Esophagus squamous epithelium (tissue), 5 donors: ENCODE results near the gene TNKS2. TPM values are rescaled to one million over a fixed set of nuclear protein-coding genes. Genes with fewer than 3 reads are reported as not detected.

Experiments
- DNase-seq: peaks from one replicate; lab custom pipeline; 2025; lab: John Stamatoyannopoulos, UW
- H3K27ac ChIP-seq, 4 donors: fragments of 200-600 bp; sonication (generic); one replicate each; pipeline ENCODE4 v1.5.1; 2016 to 2019; ENCODE audit warnings: mild to moderate bottlenecking in 1 of 4
- H3K27me3 ChIP-seq, 4 donors: fragments of 200-600 bp; sonication (generic); 1 replicate in 3 of 4; 2 replicates in 1 of 4; pipeline versions ENCODE4 v1.5.1 to v1.6.0; 2017 to 2021; ENCODE audit warnings: antibody characterized with exemption in 1 of 4
- H3K36me3 ChIP-seq, 3 donors: fragments of 200-600 bp; sonication (generic); one replicate each; pipeline ENCODE4 v1.5.1; 2016 to 2019
- H3K4me1 ChIP-seq, 3 donors: fragments of 200-600 bp; sonication (generic); one replicate each; pipeline ENCODE4 v1.5.1; 2017 to 2019
- H3K4me3 ChIP-seq, 4 donors: fragments of 200-600 bp; sonication (generic); 1 replicate in 3 of 4; 2 replicates in 1 of 4; pipeline ENCODE4 v1.5.1; 2016 to 2019; ENCODE audit warnings: mild to moderate bottlenecking in 2 of 4, moderate library complexity in 1 of 4
- H3K9me3 ChIP-seq, 3 donors: fragments of 200-600 bp; sonication (generic); one replicate each; pipeline ENCODE4 v1.5.1; 2016 to 2019
- POLR2A ChIP-seq, 4 donors: fragments of 450-650 bp; IDR thresholded peaks; one replicate each; pipeline ENCODE4 v1.6.1; 2017; ENCODE audit warnings: antibody characterized with exemption in 4 of 4, mild to moderate bottlenecking in 4 of 4, moderate library complexity in 3 of 4
- WGBS, 2 donors: methylation state at CpG; one replicate each; pipeline ENCODE4 v1.1.5; 2018; 5-methylcytosine and 5-hydroxymethylcytosine counted together
- intact Hi-C: fragments of 100-400 bp; cut with DNase I; formaldehyde crosslinking; loops from one replicate; pipeline ENCODE4 v1.15.0; 2022
- total RNA-seq, 4 donors: library from RNA; depleted of rRNA; stranded (reverse); fragments of >200 nt; gene quantifications; one replicate each; pipeline ENCODE4 v1.1.0, GENCODE V29; 2016
- TF ChIP-seq, protein P1 (sequence below), 6 experiments: fragments of 450-650 bp in 4 of 6; fragments of 200-600 bp in 2 of 6; sonication (generic) in 2 of 6; IDR thresholded peaks; one replicate each; pipeline ENCODE4 v1.5.1; 2016 to 2019; ENCODE audit warnings: antibody characterized with exemption in 6 of 6, mild to moderate bottlenecking in 4 of 6, moderate library complexity in 4 of 6
- donor health status: DM: yes; HTN: yes; CAD: no.

TNKS2 gene
- total RNA-seq, 4 donors from 2014 or later, result 33.1 to 43.5 (median 39.2) TPM

DNA sequence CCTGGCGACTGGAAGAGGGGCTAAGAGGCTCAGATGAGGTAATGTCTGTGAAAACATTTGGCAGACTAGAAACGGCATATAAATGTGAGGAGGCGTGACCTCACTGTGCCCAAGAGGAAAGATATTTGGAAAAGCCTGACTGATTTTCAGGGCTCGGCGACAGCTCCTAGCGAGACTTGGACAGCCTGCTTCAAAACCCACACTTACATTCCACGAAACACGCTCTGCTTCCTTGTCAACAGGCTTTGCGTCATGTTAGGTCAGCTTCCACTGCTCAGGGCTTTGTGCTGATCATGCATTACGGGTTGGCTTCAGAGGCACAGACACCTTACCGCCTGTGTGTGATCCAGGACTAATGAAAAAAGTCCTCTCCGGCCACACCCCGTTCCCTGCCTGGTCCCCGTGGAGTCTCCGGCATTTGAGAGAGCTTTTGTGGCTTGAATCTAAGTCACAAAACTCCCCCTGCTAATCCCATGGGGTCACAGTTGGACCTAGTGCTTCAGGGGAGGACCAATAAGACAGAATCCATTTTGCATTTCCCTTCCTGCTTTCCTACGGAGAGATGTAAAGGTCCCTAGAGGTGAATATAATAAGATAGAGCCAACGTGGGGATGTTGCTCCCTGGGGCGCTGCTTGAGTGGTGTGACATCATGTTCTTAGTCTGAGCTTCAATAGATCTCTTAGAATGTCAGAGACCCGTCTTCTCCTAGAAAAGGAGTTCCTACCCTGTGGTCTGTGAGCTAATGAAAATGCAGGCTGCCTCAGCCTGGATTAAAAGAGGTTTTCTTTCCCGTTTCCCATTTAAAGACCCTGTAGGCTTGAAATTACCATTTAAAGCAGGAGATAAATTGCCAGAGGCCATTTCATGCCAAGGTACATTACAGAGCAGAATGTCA lies 85.6 kb downstream of the TNKS2 start:
- peaks cover 15 to 58% (median 39%) of the 10 kb centered on the region in 3 donors for H3K4me1 ChIP-seq
- TF ChIP-seq POLR2A (IDR thresholded peaks at IDR 0.05), result no peak
- TF ChIP-seq, protein P1, sequence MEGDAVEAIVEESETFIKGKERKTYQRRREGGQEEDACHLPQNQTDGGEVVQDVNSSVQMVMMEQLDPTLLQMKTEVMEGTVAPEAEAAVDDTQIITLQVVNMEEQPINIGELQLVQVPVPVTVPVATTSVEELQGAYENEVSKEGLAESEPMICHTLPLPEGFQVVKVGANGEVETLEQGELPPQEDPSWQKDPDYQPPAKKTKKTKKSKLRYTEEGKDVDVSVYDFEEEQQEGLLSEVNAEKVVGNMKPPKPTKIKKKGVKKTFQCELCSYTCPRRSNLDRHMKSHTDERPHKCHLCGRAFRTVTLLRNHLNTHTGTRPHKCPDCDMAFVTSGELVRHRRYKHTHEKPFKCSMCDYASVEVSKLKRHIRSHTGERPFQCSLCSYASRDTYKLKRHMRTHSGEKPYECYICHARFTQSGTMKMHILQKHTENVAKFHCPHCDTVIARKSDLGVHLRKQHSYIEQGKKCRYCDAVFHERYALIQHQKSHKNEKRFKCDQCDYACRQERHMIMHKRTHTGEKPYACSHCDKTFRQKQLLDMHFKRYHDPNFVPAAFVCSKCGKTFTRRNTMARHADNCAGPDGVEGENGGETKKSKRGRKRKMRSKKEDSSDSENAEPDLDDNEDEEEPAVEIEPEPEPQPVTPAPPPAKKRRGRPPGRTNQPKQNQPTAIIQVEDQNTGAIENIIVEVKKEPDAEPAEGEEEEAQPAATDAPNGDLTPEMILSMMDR (IDR thresholded peaks at IDR 0.05), result no peak
- DNase-seq, result no peak
- WGBS, 2 donors, result 28% methylated on average over 20 of the region's 20 CpGs
- H3K27ac ChIP-seq, result peak overlapping the region; percentile 64 to 73 (median 68)
- no peaks in the 10 kb centered on the region for H3K9me3 ChIP-seq
- peak overlapping the region in 2 of 4 donors; percentile 16 to 44 for H3K4me3 ChIP-seq
- H3K36me3 ChIP-seq, result no peaks in the 10 kb centered on the region
- peaks cover 0 to 4% (median 0%) of the 10 kb centered on the region in 4 donors for H3K27me3 ChIP-seq
- intact Hi-C loops, result no loop called here

DNA sequence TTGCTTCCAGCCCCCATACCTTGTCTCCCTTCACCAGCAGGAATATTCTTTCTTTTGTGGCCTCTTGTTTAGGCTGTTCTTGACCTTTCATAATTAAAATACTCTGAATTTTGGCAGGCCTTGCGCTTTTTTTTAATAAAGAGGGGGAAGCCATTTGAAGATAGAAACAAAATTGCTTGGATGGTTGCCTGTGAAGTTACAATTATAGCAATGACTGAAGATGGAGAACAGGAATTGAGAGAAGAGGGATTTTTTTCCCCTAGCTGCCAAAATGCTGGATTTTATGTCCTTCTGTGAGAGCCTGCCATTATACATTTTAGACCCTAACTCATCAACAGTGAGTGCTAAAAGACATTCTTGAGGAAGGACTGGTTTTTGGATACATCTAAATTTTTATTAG lies 86.3 kb downstream of the TNKS2 start:
- DNase-seq, result no peak
- WGBS, 2 donors, result 57 to 70% methylated on average over 1 of the region's 1 CpG
- no peak for TF ChIP-seq POLR2A (IDR thresholded peaks at IDR 0.05)
- TF ChIP-seq, protein P1 (IDR thresholded peaks at IDR 0.05), result no peak
- Histone ChIP-seq H3K27ac (peak overlapping the region in 3 of 4 donors; percentile 65 to 73 (median 72)), H3K27me3 (peaks cover 0 to 9% (median 0%) of the 10 kb centered on the region in 4 donors), H3K4me1 (peaks cover 15 to 55% (median 39%) of the 10 kb centered on the region in 3 donors), H3K9me3 (no peaks in the 10 kb centered on the region), H3K4me3 (no peak overlapping the region), H3K36me3 (no peaks in the 10 kb centered on the region)
- intact Hi-C loops, result no loop called here

- no peak for DNase-seq
- no peaks in the 10 kb centered on the region for H3K36me3 ChIP-seq
- H3K27ac ChIP-seq, result no peak overlapping the region
- no peaks in the 10 kb centered on the region for H3K9me3 ChIP-seq
- H3K27me3 ChIP-seq, result peaks cover 0 to 9% (median 0%) of the 10 kb centered on the region in 4 donors
- peaks cover 15 to 46% (median 32%) of the 10 kb centered on the region in 3 donors for H3K4me1 ChIP-seq
- intact Hi-C loops, result no loop called here
- no peak overlapping the region for H3K4me3 ChIP-seq
- 96 to 98% methylated on average over 9 of the region's 9 CpGs for WGBS, 2 donors
- TF ChIP-seq, protein P1 (IDR thresholded peaks at IDR 0.05), result no peak
- no peak for TF ChIP-seq POLR2A (IDR thresholded peaks at IDR 0.05)
Observed at GRCh38 chr10:91885362-91886079, 87.3 kb downstream of the TNKS2 start.

GRCh38 chr10:91886954-91887271 lies 88.7 kb downstream of the TNKS2 start:
- Histone ChIP-seq H3K4me3 (peak overlapping the region; percentile 31 to 82 (median 56)), H3K27me3 (peaks cover 0 to 9% (median 0%) of the 10 kb centered on the region in 4 donors), H3K9me3 (no peaks in the 10 kb centered on the region), H3K27ac (peak overlapping the region in 2 of 4 donors; percentile 19 to 30), H3K36me3 (no peaks in the 10 kb centered on the region), H3K4me1 (peaks cover 15 to 40% (median 28%) of the 10 kb centered on the region in 3 donors)
- WGBS, 2 donors, result 15 to 17% methylated on average over 5 to 6 of the region's 6 CpGs
- TF ChIP-seq, protein P1 (IDR thresholded peaks at IDR 0.05), result no peak
- TF ChIP-seq POLR2A (IDR thresholded peaks at IDR 0.05), result no peak
- DNase-seq, result no peak
- intact Hi-C loops, result no loop called here
